Pons (tissue), 1 donor: ENCODE data around the gene STRAP.
"Not testable (repeated sequence)": the region's sequence is repeated elsewhere in the genome, so short reads cannot be mapped to it uniquely, and the experiment has no call there.

Experiments
- DNase-seq: peaks from one replicate; pipeline ENCODE4 v3.0.0-alpha.2; 2016; ENCODE audit warnings: low spot score

STRAP gene

GRCh38 chr12:15873556-15873955 lies 8.6 kb upstream of the STRAP start:
- DNase-seq = no peak

- DNase-seq = not testable (repeated sequence)
These were observed 7.5 kb upstream of the STRAP start for GRCh38 chr12:15874556-15875145.

GRCh38 chr12:15875863-15876262 lies 6.3 kb upstream of the STRAP start:
- no peak for DNase-seq

GRCh38 chr12:15879413-15879812 lies 2.8 kb upstream of the STRAP start:
- no peak for DNase-seq

GRCh38 chr12:15880721-15881120 lies 1.5 kb upstream of the STRAP start:
- DNase-seq = no peak

- no peak for DNase-seq
These were observed 1.3 kb downstream of the STRAP start for GRCh38 chr12:15883536-15883935.

- peak; percentile 58 for DNase-seq
These were observed 4.3 kb downstream of the STRAP start for GRCh38 chr12:15886372-15887042.

- DNase-seq = no peak
These were observed 5.0 kb downstream of the STRAP start for GRCh38 chr12:15887043-15887817.

GRCh38 chr12:15892645-15893259 lies 10.6 kb downstream of the STRAP start:
- DNase-seq = no peak

- DNase-seq = no peak
These were observed 11.1 kb downstream of the STRAP start for GRCh38 chr12:15893260-15893659.

GRCh38 chr12:15896867-15897266 lies 14.7 kb downstream of the STRAP start:
- DNase-seq = no peak

- DNase-seq = no peak
These were observed 15.2 kb downstream of the STRAP start for GRCh38 chr12:15897433-15897832.

GRCh38 chr12:15899282-15899870 lies 17.2 kb downstream of the STRAP start:
- peak; percentile 72 for DNase-seq

GRCh38 chr12:15904378-15904920 lies 22.3 kb downstream of the STRAP start:
- no peak for DNase-seq

GRCh38 chr12:15910468-15910863 lies 28.3 kb downstream of the STRAP start:
- DNase-seq = no peak

GRCh38 chr12:15910864-15911721 lies 28.9 kb downstream of the STRAP start, which contains the start of gene DERA:
Gene DERA, plus strand, starts transcription at chr12:15911332. Its CDS starts 52 bp downstream, at chr12:15911384.
- DNase-seq = peak; percentile 64

GRCh38 chr12:15911931-15912330 lies 29.7 kb downstream of the STRAP start:
- DNase-seq = not testable (repeated sequence)

- DNase-seq = not testable (repeated sequence)
These were observed 31.9 kb downstream of the STRAP start for GRCh38 chr12:15914131-15914530.

- no peak for DNase-seq
These were observed 35.9 kb downstream of the STRAP start for GRCh38 chr12:15918066-15918465.

- no peak for DNase-seq
These were observed 37.2 kb downstream of the STRAP start for GRCh38 chr12:15919418-15919817.

GRCh38 chr12:15924956-15925355 lies 42.8 kb downstream of the STRAP start:
- DNase-seq = no peak
